HL-60/S4 treated with retinoic acid at 250 ng/mL for 4 days and 3 days (cell line): ENCODE results near the gene IGSF6.

Experiments
- in situ Hi-C: fragments of 300-500 bp; cut with MboI; formaldehyde crosslinking; loops from 2 replicates; pipeline ENCODE4 v1.7.0; 2022; ENCODE audit warnings: low sequenced_read_pairs

IGSF6 gene

DNA sequence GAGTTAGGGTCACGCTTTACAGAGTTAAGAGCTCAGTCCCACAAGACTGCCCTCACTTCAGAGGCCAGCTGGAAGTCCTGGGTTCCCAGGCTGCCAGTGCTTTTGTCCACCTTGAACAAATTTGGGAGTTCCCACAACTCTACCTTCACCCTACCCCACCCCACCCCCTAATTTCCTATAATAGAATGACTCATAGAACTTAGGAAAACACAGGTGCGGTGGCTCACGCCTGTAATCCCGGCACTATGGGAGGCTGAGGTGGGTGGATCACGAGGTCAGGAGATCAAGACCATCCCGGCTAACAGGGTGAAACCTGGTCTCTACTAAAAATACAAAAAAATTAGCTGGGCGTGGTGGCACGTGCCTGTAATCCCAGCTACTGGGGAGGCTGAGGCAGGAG is 46.6 kb downstream of the IGSF6 start:
- in situ Hi-C loops = loop anchor here (25.0 kb wide), 1 partner anchor 331 kb away; no protein-coding TSS in a partner anchor

DNA sequence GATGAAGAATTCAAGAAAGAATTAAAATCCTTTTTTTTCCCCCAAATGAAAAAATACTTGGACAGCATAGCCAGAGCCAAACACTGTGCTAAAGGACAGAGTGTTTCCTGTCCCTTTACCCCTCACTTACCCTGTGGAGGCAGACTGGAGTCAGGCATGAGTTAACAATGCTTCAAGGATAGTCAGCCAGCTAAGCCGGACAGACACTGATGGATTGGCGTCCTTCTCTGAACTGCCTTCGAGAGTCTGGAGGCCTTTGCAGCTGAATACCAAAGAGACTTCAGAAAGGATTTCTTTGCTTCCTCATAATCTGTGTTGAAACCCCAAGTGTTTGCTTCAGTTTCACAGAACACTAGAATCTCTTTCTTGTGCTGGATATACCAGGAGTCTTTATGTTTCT is 48.5 kb downstream of the IGSF6 start:
- in situ Hi-C loops = loop anchor here (25.0 kb wide), 1 partner anchor 333 kb away; no protein-coding TSS in a partner anchor

- in situ Hi-C loops = loop anchor here (25.0 kb wide), 1 partner anchor 335 kb away; no protein-coding TSS in a partner anchor
Measured at GRCh38 chr16:21602785-21603184, 49.6 kb downstream of the IGSF6 start.

DNA sequence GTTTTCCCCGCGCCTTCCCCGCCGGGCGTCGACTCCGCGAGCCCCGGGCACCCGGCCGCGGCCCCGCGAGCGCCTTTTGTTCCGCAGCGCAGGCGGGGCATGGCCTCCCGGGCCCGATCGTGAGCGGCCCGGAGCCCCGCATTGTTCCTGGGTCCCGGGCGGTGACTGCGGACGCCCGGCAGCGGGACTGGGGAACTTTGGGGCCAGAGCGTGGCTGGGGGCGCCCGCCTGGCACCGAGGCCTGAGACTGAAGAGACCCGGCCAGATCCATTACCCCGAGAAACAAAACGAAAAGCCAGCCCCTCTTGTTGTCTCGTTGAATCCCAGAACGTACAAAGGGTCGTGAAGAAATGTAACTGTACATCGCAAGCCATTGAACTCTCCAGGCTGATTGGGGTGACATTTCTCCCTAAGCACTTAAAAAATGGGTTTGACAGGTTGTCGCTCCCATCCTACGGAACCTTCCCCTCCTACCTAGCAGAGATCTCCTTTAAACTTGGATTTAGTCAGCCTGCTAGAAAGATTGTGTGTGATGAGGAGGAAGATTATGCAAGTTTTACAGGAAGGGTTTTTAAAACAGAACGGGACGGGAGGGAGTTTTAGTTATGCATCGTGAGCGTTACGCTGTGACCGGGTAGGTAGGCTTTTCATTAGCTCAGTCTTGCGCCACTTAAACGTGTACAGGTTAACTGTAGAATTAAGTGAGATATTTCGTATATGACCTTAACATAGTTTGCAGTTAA is 52.2 kb downstream of the IGSF6 start:
- in situ Hi-C loops = loop anchor here (25.0 kb wide), 1 partner anchor 337 kb away; no protein-coding TSS in a partner anchor

DNA sequence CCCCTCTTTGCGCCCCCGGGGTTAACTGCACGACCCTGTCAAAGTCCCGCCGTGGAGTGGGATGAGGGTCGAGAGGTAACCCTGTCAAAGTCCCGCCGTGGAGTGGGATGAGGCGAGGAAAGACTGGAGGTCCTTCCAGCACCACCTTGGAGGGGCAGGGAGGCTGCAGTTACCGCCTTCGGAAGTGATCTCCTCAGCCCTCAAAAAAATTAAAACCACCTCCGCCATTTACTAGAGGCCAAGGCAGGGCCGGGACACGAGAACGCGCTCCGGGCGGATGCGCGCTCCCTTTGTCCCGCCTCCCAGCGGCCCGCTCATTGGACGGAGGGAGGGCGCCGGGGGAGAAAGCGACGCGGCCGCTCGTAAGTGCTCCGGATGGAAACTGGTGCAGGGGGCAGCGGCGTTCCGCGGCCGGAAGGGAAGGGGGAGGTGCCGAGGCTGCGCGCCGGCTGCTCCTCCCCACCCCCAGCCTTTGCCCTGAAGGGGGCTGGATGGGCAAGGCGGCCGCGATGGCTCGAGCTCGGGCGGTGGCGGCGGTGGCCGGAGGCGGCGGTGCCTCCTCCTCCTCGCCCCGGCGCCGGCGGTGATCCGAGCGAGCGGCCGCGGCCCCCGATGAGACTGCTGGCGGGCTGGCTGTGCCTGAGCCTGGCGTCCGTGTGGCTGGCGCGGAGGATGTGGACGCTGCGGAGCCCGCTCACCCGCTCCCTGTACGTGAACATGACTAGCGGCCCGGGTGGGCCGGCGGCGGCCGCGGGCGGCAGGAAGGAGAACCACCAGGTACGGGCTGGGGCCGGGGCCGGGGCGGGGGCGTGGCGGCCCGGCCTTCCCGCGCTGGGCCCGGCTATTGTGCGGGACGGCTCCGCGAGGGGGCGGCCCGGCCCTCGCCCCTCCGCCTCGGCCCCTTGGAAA is 53.0 kb downstream of the IGSF6 start, which contains the start of gene METTL9:
Gene METTL9 (plus strand): TSS at position 456 of the 909 bp plus-strand sequence. CDS start 157 bp downstream, at position 613.
- in situ Hi-C loops = loop anchor here (25.0 kb wide), 1 partner anchor 338 kb away; no protein-coding TSS in a partner anchor

GRCh38 chr16:21598701-21599121 is 53.7 kb downstream of the IGSF6 start:
- in situ Hi-C loops = no loop called here

- in situ Hi-C loops = no loop called here
Measured at GRCh38 chr16:21598206-21598605, 54.2 kb downstream of the IGSF6 start.

DNA sequence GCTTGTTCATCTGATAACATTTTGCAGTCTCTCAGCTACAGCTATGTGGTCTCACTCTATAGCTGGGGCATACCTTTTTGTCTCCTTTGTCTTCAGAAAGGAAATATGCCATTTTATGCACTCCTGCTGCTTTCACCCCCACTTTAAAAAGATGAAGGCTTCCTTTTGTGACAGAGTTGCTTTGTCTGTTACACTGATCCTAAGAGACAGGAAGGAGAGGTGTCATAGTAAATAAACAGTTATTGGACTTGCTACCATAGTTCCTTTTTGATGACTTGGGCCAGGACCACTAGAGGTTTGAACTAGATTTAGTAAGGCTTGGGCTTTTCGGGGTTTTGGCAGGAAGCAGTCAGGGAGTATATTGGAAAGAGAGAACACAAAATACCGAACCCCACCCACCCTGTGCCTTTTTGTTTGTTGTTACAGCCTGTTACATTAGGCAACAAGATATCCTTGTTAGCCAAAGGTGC is 54.8 kb downstream of the IGSF6 start:
- in situ Hi-C loops = no loop called here

DNA sequence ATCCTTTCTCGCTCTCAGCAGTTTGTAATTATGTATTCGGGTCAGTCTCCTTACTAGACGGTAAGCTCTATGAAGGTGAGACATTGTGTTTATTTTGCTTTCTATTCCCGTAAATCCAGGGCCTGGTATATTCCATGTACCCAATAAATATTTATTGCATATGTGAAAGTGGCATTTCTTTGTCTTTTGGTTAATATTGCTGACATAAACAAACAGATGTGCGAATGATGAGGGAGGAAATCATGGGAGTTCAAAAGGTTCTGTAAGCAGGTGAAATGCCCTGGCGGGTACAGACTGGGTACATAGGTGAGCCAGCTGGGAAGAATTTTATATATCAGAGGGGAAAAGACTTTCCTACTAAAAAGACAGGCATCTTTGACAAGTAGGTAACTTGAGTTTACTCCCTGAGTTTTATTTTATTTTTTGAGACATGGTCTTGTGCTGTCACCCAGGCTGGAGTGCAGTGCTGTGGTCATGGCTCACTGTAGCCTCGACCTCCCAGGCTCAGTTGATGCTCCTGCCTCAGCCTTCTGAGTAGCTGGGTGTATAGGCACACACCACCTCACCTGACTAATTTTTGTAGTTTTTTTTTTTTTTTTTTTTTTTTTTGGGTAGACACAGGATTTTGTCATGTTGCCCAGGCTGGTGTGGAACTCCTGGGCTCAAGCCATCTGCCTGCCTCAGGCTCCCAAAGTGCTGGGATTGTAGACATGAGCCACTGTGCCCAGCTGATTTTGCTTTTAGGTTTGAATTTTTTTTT is 58.7 kb downstream of the IGSF6 start:
- in situ Hi-C loops = no loop called here

DNA sequence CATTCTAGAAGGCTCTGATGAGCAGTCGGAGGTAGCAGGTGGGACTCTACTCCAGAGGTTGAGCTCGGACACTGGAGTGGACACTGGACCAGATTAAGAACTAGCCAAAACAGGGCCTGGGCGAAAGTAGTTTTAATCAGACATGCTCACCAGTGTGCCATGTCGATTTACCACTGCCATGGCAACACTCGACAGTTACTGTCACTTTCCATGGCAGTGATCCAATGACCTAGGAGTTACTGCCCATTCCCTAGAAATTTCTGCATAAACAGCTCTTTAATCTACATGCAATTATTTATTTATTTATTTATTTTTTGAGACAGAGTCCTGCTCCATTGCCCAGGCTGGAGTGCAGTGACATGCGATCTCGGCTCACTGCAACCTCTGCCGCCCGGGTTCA is 60.2 kb downstream of the IGSF6 start:
- in situ Hi-C loops = no loop called here

GRCh38 chr16:21590796-21591195 is 61.6 kb downstream of the IGSF6 start:
- in situ Hi-C loops = no loop called here

- in situ Hi-C loops = no loop called here
Measured at GRCh38 chr16:21590287-21590686, 62.1 kb downstream of the IGSF6 start.

- in situ Hi-C loops = loop anchor here (5.0 kb wide), 1 partner anchor 118 kb away; no protein-coding TSS in a partner anchor
Measured at GRCh38 chr16:21589551-21589950, 62.9 kb downstream of the IGSF6 start.
